Forelimb muscle (tissue), 1 donor: ENCODE data around the gene TFPI. TPM values are rescaled to one million over a fixed set of nuclear protein-coding genes. Genes with fewer than 3 reads are reported as not detected.
"Not testable (repeated sequence)": the region's sequence is repeated elsewhere in the genome, so short reads cannot be mapped to it uniquely, and the experiment has no call there.

Source experiments
- DNase-seq: peaks from one replicate; pipeline ENCODE4 v3.0.0-alpha.2; 2013; ENCODE audit warnings: low read depth
- polyA plus RNA-seq: library from polyadenylated mRNA; unstranded; fragments of 120-200 nt; gene quantifications from one replicate; pipeline ENCODE4 v1.2.1, GENCODE V29; 2013; ENCODE audit not compliant: insufficient read length

The TFPI gene
- polyA plus RNA-seq, 1 donor: 38.2 TPM

DNA sequence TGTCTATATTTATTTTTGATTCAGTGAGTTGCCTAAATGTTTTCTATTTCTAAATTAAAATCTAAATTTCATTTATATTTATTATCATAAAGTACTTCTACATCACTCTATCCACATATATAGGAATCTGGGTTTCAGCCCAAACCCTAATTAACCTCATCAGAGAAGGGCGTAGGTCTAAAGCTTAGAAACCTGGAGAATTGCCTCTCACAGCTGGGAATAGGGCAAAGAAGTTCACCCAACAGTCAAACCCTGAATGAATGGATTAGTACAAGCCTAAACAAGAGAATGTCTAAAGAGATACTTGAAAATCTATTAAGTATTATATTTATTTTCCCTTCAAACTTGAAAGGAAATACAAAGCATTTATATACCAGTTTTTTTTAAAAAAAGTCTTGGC is 26.2 kb downstream of the TFPI start:
- DNase-seq: no peak

DNA sequence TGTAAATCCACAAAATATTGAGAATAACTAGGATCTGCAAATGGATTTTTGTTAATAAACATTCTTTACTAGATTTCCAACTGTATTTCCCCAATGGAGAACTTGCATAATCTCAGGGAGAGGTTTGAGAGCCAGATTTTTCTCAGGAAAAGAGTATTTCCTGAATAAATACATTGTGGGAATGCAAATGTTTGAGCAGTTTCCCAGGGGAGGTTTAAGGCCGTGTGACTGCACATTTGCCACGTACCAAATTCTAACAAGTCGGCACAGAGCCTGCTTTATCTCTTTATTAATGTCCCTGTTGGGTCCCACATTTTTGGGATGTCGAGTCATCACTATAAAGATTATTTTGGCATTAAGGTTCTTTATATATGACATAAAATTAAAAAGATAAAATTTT is 27.0 kb downstream of the TFPI start:
- no peak for DNase-seq

DNA sequence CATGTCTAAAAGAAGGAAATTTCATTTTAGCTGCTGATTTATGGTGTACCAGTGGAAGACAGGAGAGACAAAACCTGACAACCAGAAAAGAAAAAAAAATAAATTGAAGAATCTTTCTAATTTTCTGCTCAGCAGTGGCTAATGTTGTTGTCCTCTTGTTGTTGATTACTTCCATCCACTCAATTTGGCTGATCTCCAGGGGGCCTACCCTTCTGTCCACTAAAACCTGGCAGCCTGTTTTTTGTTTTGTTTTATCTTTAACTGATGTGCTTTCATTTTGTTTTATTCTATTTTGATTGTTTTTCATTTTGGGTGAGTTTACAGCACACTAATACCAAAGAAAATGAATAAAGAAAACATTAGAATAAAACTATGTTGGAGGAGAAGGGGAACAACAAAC is 27.4 kb downstream of the TFPI start:
- DNase-seq: no peak

DNA sequence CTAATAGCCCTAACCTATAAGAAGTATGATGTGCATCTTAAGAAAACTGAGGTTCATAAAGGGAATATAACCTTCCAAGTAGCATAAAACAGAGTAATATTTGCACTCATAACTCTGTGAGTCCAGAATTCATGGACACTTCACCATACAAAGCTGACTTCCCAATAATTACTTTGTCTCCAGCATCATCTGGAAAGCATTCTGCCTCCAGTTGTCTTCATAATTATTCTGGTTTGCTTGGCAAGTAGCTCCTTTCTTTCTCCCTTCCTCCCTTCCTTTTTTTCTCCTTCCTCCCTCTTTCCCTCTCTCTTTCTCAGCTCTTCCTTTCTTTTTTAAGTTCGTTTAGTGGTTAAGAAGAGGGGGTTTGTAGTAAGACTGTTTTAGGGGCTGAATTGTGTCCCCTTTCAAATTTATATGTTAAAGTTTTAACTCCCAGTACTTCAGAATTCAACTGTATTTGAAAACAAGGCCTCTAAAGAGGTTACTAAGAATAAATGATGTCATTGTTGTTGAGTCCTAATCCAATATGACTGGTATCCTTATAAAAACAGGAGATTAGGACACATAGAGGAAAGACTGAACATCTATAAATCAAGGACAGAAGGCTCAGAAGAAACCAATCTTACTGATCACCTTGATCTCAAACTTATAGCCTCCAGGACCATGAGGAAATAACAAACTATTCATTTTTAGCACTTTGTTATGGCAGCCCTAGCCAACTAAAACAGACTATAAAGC is 28.9 kb downstream of the TFPI start:
- no peak for DNase-seq

DNA sequence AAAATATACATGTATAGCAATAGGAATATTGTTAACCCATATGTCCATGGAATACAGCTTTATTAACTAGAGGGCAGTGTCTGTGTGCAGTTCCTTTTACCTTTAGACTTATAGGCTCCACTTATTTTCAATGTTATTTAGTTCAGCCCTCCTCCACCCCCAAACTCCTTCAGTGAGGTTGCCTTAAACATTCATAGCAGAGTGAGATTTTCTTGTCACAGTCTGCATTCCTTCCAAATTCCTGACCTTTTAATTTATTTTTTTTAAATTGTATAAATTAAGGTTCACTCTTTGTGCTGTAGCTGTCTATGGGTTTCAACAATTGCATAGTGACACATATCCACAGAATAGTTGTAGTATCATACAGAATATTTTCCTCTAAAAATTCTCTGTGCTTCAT is 30.9 kb downstream of the TFPI start:
- no peak for DNase-seq

DNA sequence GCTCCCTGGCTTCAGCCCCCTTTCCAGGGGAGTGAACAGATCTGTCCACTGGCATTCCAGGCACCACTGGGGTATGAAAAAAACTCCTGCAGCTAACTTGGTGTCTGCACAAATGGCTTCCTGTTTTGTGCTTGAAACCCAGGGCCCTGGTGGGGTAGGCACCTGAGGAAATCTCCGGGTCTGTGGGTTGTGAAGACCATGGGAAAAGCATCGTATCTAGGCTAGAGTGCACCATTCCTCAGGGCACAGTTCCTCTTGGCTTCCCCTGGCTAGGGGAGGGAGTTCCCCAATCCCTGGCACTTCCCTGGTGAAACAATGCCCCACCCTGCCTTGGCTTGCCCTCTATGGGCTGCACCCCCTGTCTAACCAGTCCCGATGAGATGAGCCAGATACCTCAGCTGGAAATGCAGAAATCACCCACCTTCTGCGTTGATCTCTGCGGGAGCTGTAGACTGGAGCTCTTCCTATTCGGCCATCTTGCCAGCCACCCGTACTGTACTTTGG is 34.1 kb downstream of the TFPI start:
- DNase-seq: no peak

DNA sequence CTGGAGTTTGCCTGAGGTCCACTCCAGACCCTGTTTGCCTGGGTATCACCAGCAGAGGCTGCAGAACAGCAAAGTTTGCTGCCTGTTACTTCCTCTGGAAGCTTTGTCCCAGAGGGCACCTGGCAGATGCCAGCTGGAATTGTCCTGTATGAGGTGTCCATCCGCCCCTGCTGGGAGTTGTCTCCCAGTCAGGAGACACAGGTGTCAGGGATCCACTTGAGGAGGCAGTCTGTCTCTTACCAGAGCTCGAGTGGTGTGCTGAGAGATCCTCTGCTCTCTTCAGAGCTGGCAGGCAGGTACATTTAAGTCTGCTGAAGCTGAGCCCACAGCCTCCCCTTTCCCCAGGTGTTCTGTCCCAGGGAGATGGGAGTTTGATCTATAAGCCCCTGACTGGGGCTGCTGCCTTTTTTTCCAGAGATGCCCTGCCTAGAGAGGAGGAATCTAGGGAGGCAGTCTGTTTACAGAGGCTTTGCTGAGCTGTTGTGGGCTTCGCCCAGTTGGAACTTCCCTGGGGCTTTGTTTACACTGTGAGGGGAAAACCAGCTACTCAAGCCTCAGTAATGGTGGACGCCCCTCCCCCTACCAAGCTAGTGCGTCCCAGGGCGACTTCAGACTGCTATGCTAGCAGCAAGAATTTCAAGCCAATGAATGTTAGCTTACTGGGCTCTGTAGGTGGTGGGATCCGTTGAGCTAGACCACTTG is 34.7 kb downstream of the TFPI start:
- DNase-seq: no peak

DNA sequence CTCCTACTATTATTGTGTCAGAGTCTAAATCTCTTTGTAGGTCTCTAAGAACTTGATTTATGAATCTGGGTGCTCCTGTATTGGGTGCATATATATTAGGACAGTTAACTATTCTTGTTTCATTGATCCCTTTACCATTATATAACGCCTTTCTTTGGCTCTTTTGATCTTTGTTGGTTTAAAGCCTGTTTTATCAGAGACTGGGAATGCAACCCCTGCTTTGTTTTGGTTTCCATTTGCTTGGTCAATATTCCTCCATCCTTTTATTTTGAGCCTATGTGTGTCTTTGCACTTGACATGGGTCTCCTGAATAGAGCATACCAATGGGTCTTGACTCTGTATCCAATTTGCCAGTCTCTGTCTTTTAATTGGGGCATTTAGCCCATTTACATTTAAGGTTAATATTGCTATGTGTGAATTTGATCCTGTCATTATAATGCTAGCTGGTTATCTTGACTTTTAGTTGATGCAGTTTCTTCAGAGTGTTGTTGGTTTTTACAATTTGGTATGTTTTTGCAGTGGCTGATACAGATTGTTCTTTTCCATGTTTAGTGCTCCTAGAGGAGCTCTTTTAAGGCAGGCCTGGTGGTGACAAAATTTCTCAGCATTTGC is 36.4 kb downstream of the TFPI start:
- not testable (repeated sequence) for DNase-seq

DNA sequence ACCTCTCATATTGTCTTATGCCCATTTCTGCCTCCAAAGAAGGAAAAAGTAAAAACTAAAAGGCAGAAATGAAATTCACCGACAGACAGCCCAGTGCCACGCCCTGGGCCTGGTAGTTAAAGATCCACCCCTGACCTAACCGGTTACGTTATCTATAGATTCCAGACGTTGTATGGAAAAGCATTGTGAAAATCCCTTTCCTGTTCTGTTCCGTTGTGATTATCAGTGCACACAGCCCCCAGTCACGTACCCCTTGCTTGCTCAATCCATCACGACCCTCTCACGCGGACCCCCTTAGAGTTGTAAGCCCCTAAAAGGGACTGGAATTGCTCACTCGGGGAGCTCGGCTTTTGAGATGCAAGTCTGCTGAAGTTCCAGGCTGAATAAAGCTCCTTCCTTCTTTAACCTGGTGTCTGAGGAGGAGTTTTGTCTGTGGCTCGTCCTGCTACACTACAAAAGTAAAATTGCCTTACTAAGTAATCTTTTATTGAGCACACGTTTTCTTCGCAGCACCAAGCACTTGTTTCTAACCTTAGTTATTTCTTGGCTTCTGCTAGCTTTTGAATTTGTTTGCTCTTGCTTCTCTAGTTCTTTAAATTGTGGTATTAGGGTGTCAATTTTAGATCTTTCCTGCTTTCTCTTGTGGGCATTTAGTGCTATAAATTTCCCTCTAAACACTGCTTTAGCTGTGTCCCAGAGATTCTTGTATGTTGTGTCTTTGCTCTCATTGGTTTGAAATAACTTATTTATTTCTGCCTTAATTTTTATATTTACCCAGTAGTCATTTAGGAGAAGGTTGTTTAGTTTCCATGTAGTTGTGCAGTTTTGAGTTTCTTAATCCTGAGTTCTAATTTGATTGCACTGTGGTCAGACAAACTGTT is 37.4 kb downstream of the TFPI start:
- not testable (repeated sequence) for DNase-seq

DNA sequence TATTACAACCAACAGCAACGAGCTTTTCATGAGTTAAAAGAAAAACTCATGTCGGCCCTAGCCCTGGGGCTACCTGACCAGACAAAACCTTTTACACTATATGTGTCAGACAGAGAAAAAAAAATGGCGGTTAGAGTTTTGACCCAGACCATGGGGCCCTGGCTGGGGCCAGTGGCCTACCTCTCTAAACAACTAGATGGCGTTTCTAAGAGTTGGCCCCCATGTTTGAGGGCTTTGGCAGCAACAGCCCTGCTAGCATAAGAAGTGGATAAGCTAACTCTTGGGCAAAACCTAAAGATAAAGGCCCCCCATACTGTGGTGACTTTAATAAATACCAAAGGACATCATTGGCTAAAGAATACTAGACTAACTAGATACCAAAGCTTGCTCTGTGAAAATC is 39.3 kb downstream of the TFPI start:
- DNase-seq: no peak

DNA sequence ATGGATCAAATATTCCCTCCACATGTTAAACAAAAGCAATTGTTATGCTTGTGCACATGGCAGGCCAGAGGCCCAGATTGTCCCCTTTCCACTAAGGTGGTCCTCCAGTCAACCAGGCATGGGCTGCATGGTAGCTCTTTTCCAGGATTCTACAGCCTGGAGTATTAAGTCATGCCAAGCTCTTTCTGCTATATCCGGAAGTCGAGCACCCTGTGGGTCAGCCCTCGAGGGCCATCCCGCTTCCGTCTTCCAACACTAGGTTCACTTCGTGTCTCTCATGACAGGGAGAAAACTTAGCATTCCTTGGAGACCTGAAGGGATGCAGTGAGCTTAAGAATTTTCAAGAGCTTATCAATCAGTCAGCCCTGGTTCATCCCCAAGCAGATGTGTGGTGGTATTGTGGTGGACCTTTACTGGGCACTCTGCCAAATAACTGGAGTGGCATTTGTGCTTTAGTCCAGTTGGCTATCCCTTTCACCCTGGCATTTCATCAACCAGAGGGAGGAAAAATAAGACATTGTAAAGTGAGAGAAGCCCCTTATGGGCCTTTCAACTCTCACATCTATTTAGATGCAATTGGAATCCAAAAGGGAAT is 39.9 kb downstream of the TFPI start:
- not testable (repeated sequence) for DNase-seq

DNA sequence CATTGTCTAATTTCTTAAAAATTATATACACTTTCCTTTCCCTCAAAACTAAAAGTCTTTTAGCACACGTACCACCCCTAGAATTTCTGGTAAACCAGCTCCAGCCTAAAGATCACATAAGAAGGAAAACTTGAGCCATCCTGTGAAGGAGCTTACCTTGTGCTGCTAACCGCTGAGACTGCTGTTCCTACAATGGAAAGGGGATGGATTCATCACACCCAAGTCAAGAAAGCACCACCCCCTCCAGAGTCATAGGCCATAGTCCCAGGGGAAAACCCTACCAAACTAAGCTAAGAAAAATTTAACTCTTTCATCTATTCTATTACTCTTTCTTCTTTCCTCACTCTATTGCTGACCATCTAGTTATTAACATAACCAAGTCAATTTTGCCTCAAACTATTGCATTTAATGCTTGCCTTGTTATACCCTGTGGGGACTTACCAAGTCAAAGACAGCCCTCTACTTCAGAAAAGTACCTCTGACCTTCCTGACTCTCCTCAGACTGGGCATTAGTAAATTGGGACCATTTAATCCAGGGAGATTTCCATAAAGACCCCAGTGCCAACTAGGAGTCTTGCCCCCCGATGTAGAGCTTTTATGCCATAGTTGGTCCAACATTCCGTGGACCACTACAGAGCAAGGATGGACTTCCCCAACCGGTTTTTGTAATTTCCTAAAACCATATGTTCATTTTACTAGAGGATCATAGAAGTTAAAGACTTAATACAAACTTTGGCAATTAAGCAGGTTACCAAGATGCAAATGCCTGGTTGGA is 40.6 kb downstream of the TFPI start:
- not testable (repeated sequence) for DNase-seq

DNA sequence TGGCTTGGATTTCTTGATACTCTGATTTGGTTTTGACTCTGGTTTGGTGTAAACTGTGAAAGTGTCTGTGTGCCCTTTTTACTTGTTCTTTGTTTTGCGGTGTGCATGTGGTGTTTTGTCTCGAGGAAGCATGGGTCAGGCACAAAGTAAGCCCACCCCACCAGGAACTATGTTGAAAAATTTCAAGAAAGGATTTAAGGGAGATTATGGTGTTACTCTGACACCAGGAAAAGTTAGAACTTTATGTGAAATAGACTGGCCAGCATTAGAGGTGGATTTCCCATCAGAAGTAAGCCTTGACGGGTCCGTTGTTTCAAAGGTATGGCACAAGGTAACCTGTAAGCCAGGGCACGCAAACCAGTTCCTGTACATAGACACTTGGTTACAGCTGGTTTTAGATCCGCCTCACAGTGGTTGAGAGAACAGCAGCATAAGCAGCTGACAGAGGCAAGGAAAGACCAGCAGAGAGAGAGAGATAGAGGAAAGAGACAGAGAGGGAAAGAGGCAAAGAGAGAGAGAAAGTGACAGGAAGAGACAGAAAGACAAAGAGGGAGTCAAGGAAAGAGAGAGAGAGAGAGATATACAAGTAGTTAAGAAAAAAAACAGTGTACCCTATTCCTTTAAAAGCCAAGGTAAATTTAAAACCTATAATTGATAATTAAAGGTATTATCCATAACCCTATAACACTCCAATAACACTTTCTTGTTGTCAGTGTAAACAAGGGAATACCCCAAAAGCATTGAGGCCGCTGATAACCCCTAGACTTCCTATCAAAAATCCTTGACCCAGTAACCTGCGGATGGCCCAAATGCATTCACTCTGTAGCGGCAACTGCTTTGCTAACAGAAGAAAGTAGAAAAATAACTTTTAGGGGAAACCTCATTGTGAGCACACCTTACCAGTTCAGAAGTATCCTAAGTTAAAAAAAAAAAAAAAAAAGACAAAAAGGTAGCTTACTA is 42.6 kb downstream of the TFPI start:
- DNase-seq: no peak

DNA sequence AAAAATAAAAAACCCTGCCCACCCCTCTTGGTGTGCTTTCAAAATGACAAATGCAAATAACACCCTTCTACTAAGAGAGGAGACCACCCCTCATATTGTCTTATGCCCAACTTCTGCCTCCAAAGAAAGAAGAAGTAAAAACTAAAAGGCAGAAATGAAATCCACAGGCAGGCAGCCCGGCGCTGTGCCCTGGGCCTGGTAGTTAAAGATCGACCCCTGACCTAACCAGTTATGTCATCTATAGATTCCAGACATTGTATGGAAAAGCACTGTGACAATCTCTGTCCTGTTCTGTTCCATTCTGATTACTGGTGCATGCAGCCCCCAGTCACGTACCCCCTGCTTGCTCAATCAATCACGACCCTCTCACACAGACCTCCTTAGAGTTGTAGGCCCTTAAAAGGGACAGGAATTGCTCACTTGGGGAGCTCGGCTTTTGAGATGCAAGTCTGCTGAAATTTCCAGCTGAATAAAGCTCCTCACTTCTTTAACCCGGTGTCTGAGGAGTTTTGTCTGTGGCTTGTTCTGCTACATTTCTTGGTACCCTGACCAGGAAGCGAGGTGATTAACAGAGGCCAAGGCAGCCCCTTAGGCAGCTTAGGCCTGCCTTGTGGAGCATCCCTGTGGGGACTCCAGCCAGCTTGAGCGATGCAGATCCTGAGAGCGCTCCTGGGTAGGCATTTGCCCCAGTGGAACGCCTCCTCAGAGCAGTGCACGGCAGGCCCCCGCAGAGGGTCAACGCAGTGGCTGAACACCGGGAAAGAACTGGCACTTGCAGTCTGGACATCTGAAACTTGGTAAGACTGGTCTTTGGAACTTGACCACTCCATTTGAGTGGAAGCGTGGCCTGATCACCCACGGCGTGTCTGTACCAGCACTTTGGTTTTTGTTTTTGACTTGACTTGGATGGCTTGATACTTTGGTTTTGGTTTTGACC is 43.5 kb downstream of the TFPI start:
- not testable (repeated sequence) for DNase-seq

DNA sequence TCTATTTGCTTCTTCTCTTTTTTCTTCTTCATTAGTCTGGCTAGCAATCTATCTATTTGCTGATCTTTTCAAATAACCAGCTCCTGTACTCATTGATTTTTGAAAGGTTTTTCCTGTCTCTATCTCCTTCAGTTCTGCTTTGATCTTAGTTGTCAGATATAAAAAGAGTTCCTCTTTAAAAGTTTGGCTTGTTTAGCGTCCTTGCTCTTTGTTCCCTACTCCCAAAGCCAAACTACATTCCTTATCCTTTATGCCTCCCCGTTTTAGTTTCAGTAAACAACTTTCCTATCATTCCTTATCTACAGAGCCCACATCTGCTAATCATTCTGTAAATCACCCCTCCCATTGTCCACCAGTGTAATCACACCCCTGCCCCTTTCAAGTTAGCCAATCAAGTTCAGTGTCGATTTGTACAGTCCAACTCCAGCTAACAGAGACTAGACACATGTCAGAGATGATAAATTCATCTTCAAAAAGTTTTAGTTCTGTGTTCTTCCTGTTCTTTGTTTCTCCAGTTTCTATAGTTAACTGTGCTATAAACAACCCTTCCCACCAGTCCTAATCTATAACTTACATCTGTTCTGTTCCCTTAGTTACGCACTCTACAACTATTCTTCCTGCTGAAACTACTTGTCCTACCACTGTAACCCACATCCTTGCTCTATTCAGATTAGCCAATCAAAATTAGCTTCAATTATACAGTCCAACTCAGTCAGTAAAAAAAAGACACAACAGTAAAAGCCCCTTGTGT is 44.4 kb downstream of the TFPI start:
- no peak for DNase-seq

DNA sequence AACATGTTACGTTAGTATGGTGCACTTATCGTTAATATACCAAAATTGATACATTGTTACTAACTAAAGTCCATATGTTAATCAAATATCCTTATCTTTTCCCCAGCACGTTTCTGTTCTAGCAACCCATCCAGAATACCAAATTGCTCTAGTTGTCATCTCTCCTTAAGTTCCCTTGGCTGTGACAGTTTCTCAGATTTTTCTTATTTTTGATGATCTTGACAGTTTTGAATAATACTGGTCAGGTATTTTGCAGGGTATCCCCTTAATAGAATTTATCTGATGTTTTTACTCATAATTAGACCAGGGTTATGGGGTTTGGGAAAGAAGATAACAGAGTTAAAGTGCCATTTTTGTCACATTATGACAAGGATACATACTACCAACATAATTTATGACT is 47.8 kb downstream of the TFPI start:
- DNase-seq: no peak

DNA sequence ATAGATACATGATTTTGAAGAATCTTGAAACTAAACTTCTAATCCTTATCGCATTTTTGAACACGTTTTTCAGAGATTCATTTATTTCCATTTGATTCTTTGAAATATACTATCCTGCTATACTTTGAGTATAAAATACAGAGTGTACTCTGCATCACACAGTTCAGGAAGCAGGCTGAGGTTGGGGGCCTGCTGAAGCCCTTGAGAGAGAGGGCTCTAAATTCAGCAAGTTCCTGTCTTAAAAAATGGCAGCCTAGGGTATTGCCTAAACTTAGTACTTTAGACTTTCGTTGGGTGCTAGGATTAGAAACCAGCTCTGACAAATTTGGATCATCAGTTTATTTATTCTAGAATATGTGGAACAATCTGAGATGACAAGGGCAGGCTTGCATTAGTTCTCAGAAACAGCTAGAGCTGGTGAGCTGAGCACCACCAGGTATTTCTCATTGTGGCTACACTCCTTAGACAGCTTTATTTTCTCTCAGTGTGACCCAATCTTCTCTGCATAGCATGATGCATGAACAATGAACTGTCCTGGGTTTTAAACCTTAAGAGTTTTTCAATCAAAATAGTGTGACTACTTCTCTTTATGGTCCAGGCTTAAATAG is 49.1 kb downstream of the TFPI start:
- no peak for DNase-seq
